Measurements from ENCODE around the gene BRME1.

BRME1 gene

GRCh38 chr19:13876834-13877233 lies 29.1 kb downstream of the BRME1 start, which contains the start of gene NANOS3:
Gene NANOS3, plus strand, starts transcription at chr19:13877134. Its CDS starts 115 bp downstream, at chr19:13877249.
- TF ChIP-seq NFIC (IDR thresholded peaks at IDR 0.05) (no peak), EP300 (IDR thresholded peaks at IDR 0.05; ENCODE audit: borderline replicate concordance) (no peak), ZBTB7A (IDR thresholded peaks at IDR 0.05; ENCODE audit: low read depth) (no peak), EGR1 (IDR thresholded peaks at IDR 0.05) (no peak), FOXM1 (IDR thresholded peaks at IDR 0.05; ENCODE audit: borderline replicate concordance, low read depth) (no peak), RAD21 (IDR thresholded peaks at IDR 0.05; ENCODE audit: low read depth) (no peak), USF1 (IDR thresholded peaks at IDR 0.05) (no peak), REST (IDR thresholded peaks at IDR 0.05; ENCODE audit: low read depth) (no peak)

GRCh38 chr19:13875824-13876223 lies 30.1 kb downstream of the BRME1 start:
- TF ChIP-seq CREB1 (IDR thresholded peaks at IDR 0.05; ENCODE audit: low read depth): no peak
- no peak for TF ChIP-seq YY1 (IDR thresholded peaks at IDR 0.05; ENCODE audit: low read depth)
- TF ChIP-seq USF1 (IDR thresholded peaks at IDR 0.05): no peak
- TF ChIP-seq REST (IDR thresholded peaks at IDR 0.05; ENCODE audit: low read depth): no peak
- TF ChIP-seq RAD21 (IDR thresholded peaks at IDR 0.05; ENCODE audit: low read depth): no peak
- no peak for TF ChIP-seq ZBTB7A (IDR thresholded peaks at IDR 0.05; ENCODE audit: low read depth)
- no peak for TF ChIP-seq EGR1 (IDR thresholded peaks at IDR 0.05)
- TF ChIP-seq CEBPB (IDR thresholded peaks at IDR 0.05): no peak
- TF ChIP-seq TAF1 (IDR thresholded peaks at IDR 0.05; ENCODE audit: low read depth): no peak
- TF ChIP-seq TCF12 (IDR thresholded peaks at IDR 0.05; ENCODE audit: low read depth): no peak
- TF ChIP-seq TEAD4 (IDR thresholded peaks at IDR 0.05): no peak
- TF ChIP-seq EP300 (IDR thresholded peaks at IDR 0.05; ENCODE audit: borderline replicate concordance): no peak
- no peak for TF ChIP-seq FOXM1 (IDR thresholded peaks at IDR 0.05; ENCODE audit: borderline replicate concordance, low read depth)
- TF ChIP-seq NFIC (IDR thresholded peaks at IDR 0.05): no peak
- TF ChIP-seq MAX (IDR thresholded peaks at IDR 0.05): no peak

- TF ChIP-seq CEBPB (IDR thresholded peaks at IDR 0.05) (no peak), YY1 (IDR thresholded peaks at IDR 0.05; ENCODE audit: low read depth) (no peak), RAD21 (IDR thresholded peaks at IDR 0.05; ENCODE audit: low read depth) (no peak), TEAD4 (IDR thresholded peaks at IDR 0.05) (no peak), EGR1 (IDR thresholded peaks at IDR 0.05) (no peak), NFIC (IDR thresholded peaks at IDR 0.05) (no peak), FOXM1 (IDR thresholded peaks at IDR 0.05; ENCODE audit: borderline replicate concordance, low read depth) (no peak), EP300 (IDR thresholded peaks at IDR 0.05; ENCODE audit: borderline replicate concordance) (no peak), CREB1 (IDR thresholded peaks at IDR 0.05; ENCODE audit: low read depth) (no peak), MAX (IDR thresholded peaks at IDR 0.05) (no peak), REST (IDR thresholded peaks at IDR 0.05; ENCODE audit: low read depth) (no peak), USF1 (IDR thresholded peaks at IDR 0.05) (no peak), TAF1 (IDR thresholded peaks at IDR 0.05; ENCODE audit: low read depth) (no peak), TCF12 (IDR thresholded peaks at IDR 0.05; ENCODE audit: low read depth) (no peak), ZBTB7A (IDR thresholded peaks at IDR 0.05; ENCODE audit: low read depth) (no peak)
These were observed 31.9 kb downstream of the BRME1 start for GRCh38 chr19:13873834-13874515.

All from Ishikawa (cell line).